HL-60/S4 (cell line): ENCODE results near the gene L3MBTL2.
"Not testable (repeated sequence)": the region's sequence is repeated elsewhere in the genome, so short reads cannot be mapped to it uniquely, and the experiment has no call there.

ENCODE experiments used
- in situ Hi-C: fragments of 300-500 bp; cut with MboI; formaldehyde crosslinking; loops from 2 replicates; pipeline ENCODE4 v1.14.3; 2022; ENCODE audit warnings: low sequenced_read_pairs

L3MBTL2 gene

GRCh38 chr22:41204992-41205900 is at the start of gene L3MBTL2:
TSS of gene L3MBTL2 (plus strand) at chr22:41205312. CDS start at chr22:41205363, 51 bp downstream.
- in situ Hi-C loops = no loop called here

GRCh38 chr22:41157083-41157482 is 48.0 kb upstream of the L3MBTL2 start:
- in situ Hi-C loops = no loop called here

- in situ Hi-C loops = no loop called here
Observed at GRCh38 chr22:41169157-41169556, 36.0 kb upstream of the L3MBTL2 start.

- in situ Hi-C loops = no loop called here
Observed at GRCh38 chr22:41171996-41172395, 33.1 kb upstream of the L3MBTL2 start.

- in situ Hi-C loops = no loop called here
Observed at GRCh38 chr22:41175546-41175945, 29.6 kb upstream of the L3MBTL2 start.

- in situ Hi-C loops = no loop called here
Observed at GRCh38 chr22:41177040-41177621, 28.0 kb upstream of the L3MBTL2 start.

GRCh38 chr22:41177622-41178424 is 27.3 kb upstream of the L3MBTL2 start:
- in situ Hi-C loops = no loop called here

GRCh38 chr22:41178425-41178975 is 26.6 kb upstream of the L3MBTL2 start:
- in situ Hi-C loops = no loop called here

GRCh38 chr22:41180362-41180761 is 24.8 kb upstream of the L3MBTL2 start:
- in situ Hi-C loops = not testable (repeated sequence)

- in situ Hi-C loops = no loop called here
Observed at GRCh38 chr22:41180926-41181325, 24.2 kb upstream of the L3MBTL2 start.

- in situ Hi-C loops = no loop called here
Observed at GRCh38 chr22:41181349-41182241, 23.5 kb upstream of the L3MBTL2 start.

- in situ Hi-C loops = no loop called here
Observed at GRCh38 chr22:41184679-41185078, 20.4 kb upstream of the L3MBTL2 start.

- in situ Hi-C loops = no loop called here
Observed at GRCh38 chr22:41191467-41191866, 13.6 kb upstream of the L3MBTL2 start.

- in situ Hi-C loops = no loop called here
Observed at GRCh38 chr22:41193829-41194228, 11.3 kb upstream of the L3MBTL2 start.

- in situ Hi-C loops = no loop called here
Observed at GRCh38 chr22:41197038-41197972, 7.8 kb upstream of the L3MBTL2 start.

GRCh38 chr22:41198027-41198580 is 7.0 kb upstream of the L3MBTL2 start:
- in situ Hi-C loops = no loop called here

GRCh38 chr22:41201141-41201540 is 4.0 kb upstream of the L3MBTL2 start:
- in situ Hi-C loops = no loop called here

- in situ Hi-C loops = no loop called here
Observed at GRCh38 chr22:41203118-41203517, 2.0 kb upstream of the L3MBTL2 start.

- in situ Hi-C loops = no loop called here
Observed at GRCh38 chr22:41204066-41204465, 1.0 kb upstream of the L3MBTL2 start.
